A549 (cell line): ENCODE measurements around the gene RNU2-1. TPM values are rescaled to one million over a fixed set of nuclear protein-coding genes. Genes with fewer than 3 reads are reported as not detected.

ENCODE experiments used
- ATAC-seq, 2 experiments: fragments of 200-7000 bp in 1 of 2; fragments of >200 bp in 1 of 2; cut with Nextera tagmentation in 1 of 2; cut with Tn5 transposase in 1 of 2; 3 replicates each; pipeline versions ENCODE4 v1.8.0 to v1.9.1; 2018 to 2020; ENCODE audit warnings: mild to moderate bottlenecking in 1 of 2, moderate library complexity in 1 of 2
- CTCF ChIA-PET: fragments of 300-600 bp; sonication (Branson Sonifier 250); formaldehyde crosslinking; extraction: SDS; loops from one replicate; lab custom pipeline; 2021; ENCODE audit warnings: antibody characterized with exemption, inconsistent platforms; lab: Yijun Ruan, JAX
- POLR2A ChIA-PET: fragments of 350-600 bp; formaldehyde crosslinking; extraction: SDS; loops from one replicate; lab custom pipeline; 2021; ENCODE audit warnings: antibody characterized with exemption, inconsistent platforms; lab: Yijun Ruan, JAX
- DNase-seq, 2 experiments: peaks; one replicate each; pipeline versions ENCODE4 v3.0.0 to v3.0.0-alpha.2; 2011 to 2016; ENCODE audit warnings: low read depth in 1 of 2, low spot score in 1 of 2
- FAIRE-seq: peaks from 2 replicates; lab custom pipeline; 2011; peaks lifted over from hg19 to GRCh38; lab: Jason Lieb, UNC
- H3K27ac ChIP-seq, 2 experiments: fragments of >200 bp; sonication (Bioruptor Twin); formaldehyde crosslinking; 3 replicates each; pipeline ENCODE4 v1.5.1; 2016 to 2017
- H3K4me1 ChIP-seq: fragments of >200 bp; sonication (Bioruptor Twin); formaldehyde crosslinking; 3 replicates; pipeline ENCODE4 v1.6.1; 2016
- H3K4me2 ChIP-seq: fragments of >200 bp; sonication (Bioruptor Twin); formaldehyde crosslinking; 3 replicates; pipeline ENCODE4 v1.6.1; 2016
- H3K4me3 ChIP-seq: fragments of >200 bp; sonication (Bioruptor Twin); formaldehyde crosslinking; 3 replicates; pipeline ENCODE4 v1.5.1; 2016
- H3K9me3 ChIP-seq: fragments of >200 bp; sonication (Bioruptor Twin); formaldehyde crosslinking; 3 replicates; pipeline ENCODE4 v1.6.1; 2016
- CBX2 ChIP-seq: fragments of 200-600 bp; sonication (generic); IDR thresholded peaks from 2 replicates; pipeline ENCODE4 v1.6.1; 2016; ENCODE audit warnings: low read depth, mild to moderate bottlenecking, borderline replicate concordance
- CHD2 ChIP-seq: fragments of 150-350 bp; IDR thresholded peaks from 2 replicates; pipeline ENCODE4 v1.6.1; 2014; ENCODE audit warnings: low read length; ENCODE audit not compliant: partially characterized antibody
- EHMT2 ChIP-seq: fragments of 200-600 bp; sonication (generic); IDR thresholded peaks from 2 replicates; pipeline ENCODE4 v1.6.1; 2016; ENCODE audit warnings: antibody characterized with exemption, low read depth, mild to moderate bottlenecking, moderate library complexity
- FOSB ChIP-seq: fragments of 250-450 bp; sonication (Bioruptor Pico); IDR thresholded peaks from 2 replicates; pipeline ENCODE4 v1.5.0; 2020; ENCODE audit warnings: mild to moderate bottlenecking, moderate library complexity
- FOSL2 ChIP-seq, 2 experiments: fragments of 450-650 bp in 1 of 2; fragments of >200 bp in 1 of 2; sonication (Bioruptor Twin) in 1 of 2; formaldehyde crosslinking; IDR thresholded peaks; 2 replicates each; pipeline versions ENCODE4 v1.5.0 to v1.6.1; 2016 to 2020; ENCODE audit warnings: mild to moderate bottlenecking in 1 of 2, moderate library complexity in 1 of 2
- HDAC2 ChIP-seq: fragments of 200-600 bp; sonication (generic); IDR thresholded peaks from 2 replicates; pipeline ENCODE4 v1.6.1; 2016
- HOXA7 ChIP-seq: fragments of 250-450 bp; sonication (Bioruptor Pico); IDR thresholded peaks from 2 replicates; pipeline ENCODE4 v1.5.0; 2020; ENCODE audit warnings: mild to moderate bottlenecking, moderate library complexity
- HOXB5 ChIP-seq: fragments of 250-450 bp; sonication (Bioruptor Pico); IDR thresholded peaks from 2 replicates; pipeline ENCODE4 v1.5.0; 2020; ENCODE audit warnings: mild to moderate bottlenecking, moderate library complexity
- JUN ChIP-seq, 2 experiments: fragments of >200 bp; sonication (Bioruptor Twin); formaldehyde crosslinking; IDR thresholded peaks; 2 replicates in 1 of 2; 3 replicates in 1 of 2; pipeline ENCODE4 v1.6.1; 2016 to 2017
- NR3C1 ChIP-seq: fragments of >200 bp; sonication (Bioruptor Twin); formaldehyde crosslinking; IDR thresholded peaks from 3 replicates; pipeline ENCODE4 v1.6.1; 2017
- POLR2A ChIP-seq: IDR thresholded peaks from 2 replicates; pipeline ENCODE4 v1.6.1; 2012; ENCODE audit warnings: mild to moderate bottlenecking, low read length
- RFX5 ChIP-seq: fragments of 450-650 bp; IDR thresholded peaks from 2 replicates; pipeline ENCODE4 v1.7.1; 2014; ENCODE audit warnings: antibody characterized with exemption, mild to moderate bottlenecking, moderate library complexity
- RNF2 ChIP-seq: fragments of 200-600 bp; sonication (generic); IDR thresholded peaks from 2 replicates; pipeline ENCODE4 v1.6.1; 2016; ENCODE audit warnings: low read depth, mild to moderate bottlenecking, antibody characterized with exemption, moderate library complexity, borderline replicate concordance
- SREBF2 ChIP-seq: fragments of 450-650 bp; IDR thresholded peaks from 2 replicates; pipeline ENCODE4 v1.6.1; 2014; ENCODE audit warnings: mild to moderate bottlenecking, moderate library complexity
- TP53 ChIP-seq: fragments of 250-450 bp; sonication (Bioruptor Pico); IDR thresholded peaks from 2 replicates; pipeline ENCODE4 v1.5.0; 2021; ENCODE audit warnings: mild to moderate bottlenecking, moderate library complexity
- WGBS: methylation state at CpG from one replicate; pipeline ENCODE4 v1.1.6; 2017; ENCODE audit errors: missing lambda C conversion rate; 5-methylcytosine and 5-hydroxymethylcytosine counted together
- polyA plus RNA-seq, 4 experiments: library from polyadenylated mRNA; depleted of rRNA in 3 of 4; stranded (reverse); fragments of >200 nt; fragmentation: RNase III in 1 of 4; extraction: RNeasy Plus Mini Kit Qiagen cat#74134 plus additional on column Dnase treatment in 1 of 4; gene quantifications; 2 replicates in 3 of 4; 3 replicates in 1 of 4; pipeline ENCODE4 v1.2.3, GENCODE V29; 2011 to 2017
- TF ChIP-seq, protein P1 (sequence below): fragments of 250-450 bp; sonication (Bioruptor Pico); IDR thresholded peaks from 2 replicates; pipeline ENCODE4 v1.5.0; 2020; ENCODE audit warnings: low read depth, mild to moderate bottlenecking, moderate library complexity
- TF ChIP-seq, protein P2 (sequence below): fragments of >200 bp; sonication (Bioruptor Twin); formaldehyde crosslinking; IDR thresholded peaks from 3 replicates; pipeline ENCODE4 v1.5.1; 2016
- TF ChIP-seq, protein P3 (sequence below): fragments of >200 bp; sonication (Bioruptor Twin); formaldehyde crosslinking; IDR thresholded peaks from 2 replicates; pipeline ENCODE4 v1.6.1; 2016
- TF ChIP-seq, protein P4 (sequence below): IDR thresholded peaks from 2 replicates; pipeline ENCODE4 v1.6.1; 2012; ENCODE audit warnings: low read depth, borderline replicate concordance
- TF ChIP-seq, protein P5 (sequence below): fragments of 150-350 bp; IDR thresholded peaks from 2 replicates; pipeline ENCODE4 v1.6.1; 2014; ENCODE audit warnings: low read depth, mild to moderate bottlenecking, low read length
- TF ChIP-seq, protein P6 (sequence below): fragments of 250-450 bp; sonication (Bioruptor Pico); IDR thresholded peaks from 2 replicates; pipeline ENCODE4 v1.5.0; 2021; ENCODE audit warnings: mild to moderate bottlenecking, moderate library complexity, borderline replicate concordance

RNU2-1 gene
- polyA plus RNA-seq, 2 of the 4 experiments (the other 2 are of a cell fraction) = not detected

DNA sequence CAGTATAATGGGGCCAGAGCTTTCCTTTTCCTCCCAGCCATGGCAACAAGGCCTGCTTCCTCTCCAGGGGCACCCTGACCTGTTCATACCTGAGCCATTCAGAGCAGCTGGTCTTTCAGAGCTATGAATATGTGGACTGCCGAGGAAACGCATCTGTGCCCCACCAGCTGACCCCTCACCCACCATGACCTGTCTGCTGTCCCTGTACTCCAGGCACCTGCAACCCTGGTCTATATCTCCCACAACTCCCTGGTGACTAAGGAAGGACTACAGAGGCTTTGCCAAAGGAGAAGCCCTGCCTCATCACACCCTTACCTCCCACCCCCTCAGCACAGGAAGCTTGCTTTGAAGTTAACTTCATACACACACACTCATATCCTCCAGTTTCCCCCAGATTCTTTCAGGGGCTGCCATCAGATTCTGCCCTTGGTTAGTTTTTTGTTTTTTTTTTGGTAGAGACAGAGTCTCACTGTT lies 16.1 kb downstream of the RNU2-1 start:
- CTCF ChIA-PET = interaction anchor here (0.7 to 1.9 kb wide), 5 partner anchors 9 to 92 kb away, joined by 3 to 7 read pairs (median 3); no protein-coding TSS in a partner anchor
- no peak for DNase-seq
- no peak for TF ChIP-seq HDAC2
- TF ChIP-seq HOXA7 (CRISPR knock-in tag) = no peak
- TF ChIP-seq CBX2 = no peak
- TF ChIP-seq, protein P1, sequence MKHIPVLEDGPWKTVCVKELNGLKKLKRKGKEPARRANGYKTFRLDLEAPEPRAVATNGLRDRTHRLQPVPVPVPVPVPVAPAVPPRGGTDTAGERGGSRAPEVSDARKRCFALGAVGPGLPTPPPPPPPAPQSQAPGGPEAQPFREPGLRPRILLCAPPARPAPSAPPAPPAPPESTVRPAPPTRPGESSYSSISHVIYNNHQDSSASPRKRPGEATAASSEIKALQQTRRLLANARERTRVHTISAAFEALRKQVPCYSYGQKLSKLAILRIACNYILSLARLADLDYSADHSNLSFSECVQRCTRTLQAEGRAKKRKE (CRISPR knock-in tag) = no peak
- TF ChIP-seq NR3C1 = no peak
- TF ChIP-seq POLR2A = no peak
- TF ChIP-seq, protein P2, sequence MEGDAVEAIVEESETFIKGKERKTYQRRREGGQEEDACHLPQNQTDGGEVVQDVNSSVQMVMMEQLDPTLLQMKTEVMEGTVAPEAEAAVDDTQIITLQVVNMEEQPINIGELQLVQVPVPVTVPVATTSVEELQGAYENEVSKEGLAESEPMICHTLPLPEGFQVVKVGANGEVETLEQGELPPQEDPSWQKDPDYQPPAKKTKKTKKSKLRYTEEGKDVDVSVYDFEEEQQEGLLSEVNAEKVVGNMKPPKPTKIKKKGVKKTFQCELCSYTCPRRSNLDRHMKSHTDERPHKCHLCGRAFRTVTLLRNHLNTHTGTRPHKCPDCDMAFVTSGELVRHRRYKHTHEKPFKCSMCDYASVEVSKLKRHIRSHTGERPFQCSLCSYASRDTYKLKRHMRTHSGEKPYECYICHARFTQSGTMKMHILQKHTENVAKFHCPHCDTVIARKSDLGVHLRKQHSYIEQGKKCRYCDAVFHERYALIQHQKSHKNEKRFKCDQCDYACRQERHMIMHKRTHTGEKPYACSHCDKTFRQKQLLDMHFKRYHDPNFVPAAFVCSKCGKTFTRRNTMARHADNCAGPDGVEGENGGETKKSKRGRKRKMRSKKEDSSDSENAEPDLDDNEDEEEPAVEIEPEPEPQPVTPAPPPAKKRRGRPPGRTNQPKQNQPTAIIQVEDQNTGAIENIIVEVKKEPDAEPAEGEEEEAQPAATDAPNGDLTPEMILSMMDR = no peak
- TF ChIP-seq, protein P3, sequence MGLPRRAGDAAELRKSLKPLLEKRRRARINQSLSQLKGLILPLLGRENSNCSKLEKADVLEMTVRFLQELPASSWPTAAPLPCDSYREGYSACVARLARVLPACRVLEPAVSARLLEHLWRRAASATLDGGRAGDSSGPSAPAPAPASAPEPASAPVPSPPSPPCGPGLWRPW = no peak
- TF ChIP-seq, all 56 proteins: peak for 0
- POLR2A ChIA-PET = interaction anchor here (2.5 kb wide), 1 partner anchor 98 kb away, joined by 15 read pairs; no protein-coding TSS in a partner anchor
- Histone ChIP-seq H3K4me3 (no peak overlapping the region), H3K9me3 (no peaks in the 10 kb centered on the region), H3K27ac (no peak overlapping the region), H3K4me1 (peaks cover 2% of the 10 kb centered on the region; the same call in 1 of the 3 replicates), H3K4me2 (no peak overlapping the region)
- ATAC-seq (no peak), FAIRE-seq (no peak)
- 93% methylated on average over 2 of the region's 2 CpGs for WGBS

DNA sequence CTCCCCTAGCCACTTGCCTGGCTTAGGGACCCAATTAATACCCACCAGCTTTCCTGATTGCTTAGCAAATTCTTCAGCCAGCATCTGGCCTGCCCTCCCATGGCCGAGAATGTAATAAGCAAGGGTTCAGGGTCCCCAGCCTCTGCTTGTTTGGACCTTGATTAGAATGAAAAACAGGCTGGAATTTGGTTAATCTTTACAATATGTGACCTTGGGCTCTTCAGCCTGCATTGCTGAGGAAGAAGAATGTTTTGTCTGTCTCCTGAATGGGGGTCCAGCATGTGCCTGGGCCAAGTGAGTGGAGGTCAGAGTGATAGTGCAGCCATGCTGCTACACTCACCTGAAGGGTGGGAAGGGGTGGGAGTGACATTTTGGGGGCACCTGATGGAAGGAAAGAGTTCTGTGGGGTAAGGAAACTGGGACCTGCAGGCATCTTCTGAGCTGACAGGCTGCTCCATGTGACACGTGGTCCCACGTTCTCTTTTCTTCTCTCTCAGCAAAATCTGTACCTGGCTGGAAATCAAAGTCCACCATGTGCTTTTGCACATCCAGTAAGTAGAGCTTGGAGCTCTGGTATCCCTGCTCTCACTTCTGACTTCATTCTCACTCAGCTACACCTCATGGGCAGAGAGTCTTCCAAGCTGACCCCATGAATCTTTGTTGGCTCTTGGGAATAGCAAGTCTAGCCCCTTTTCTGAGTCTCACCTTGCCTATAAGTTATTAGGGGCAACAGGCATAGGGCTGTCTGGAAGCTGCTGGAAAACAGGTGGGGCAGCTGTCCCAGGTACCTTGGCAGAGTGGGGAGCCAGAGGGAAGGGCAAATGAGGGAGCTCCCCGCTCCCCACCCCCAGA lies 16.8 kb downstream of the RNU2-1 start:
- DNase-seq (no peak), ATAC-seq (no peak)
- WGBS = 85% methylated on average over 4 of the region's 4 CpGs
- TF ChIP-seq, protein P4, sequence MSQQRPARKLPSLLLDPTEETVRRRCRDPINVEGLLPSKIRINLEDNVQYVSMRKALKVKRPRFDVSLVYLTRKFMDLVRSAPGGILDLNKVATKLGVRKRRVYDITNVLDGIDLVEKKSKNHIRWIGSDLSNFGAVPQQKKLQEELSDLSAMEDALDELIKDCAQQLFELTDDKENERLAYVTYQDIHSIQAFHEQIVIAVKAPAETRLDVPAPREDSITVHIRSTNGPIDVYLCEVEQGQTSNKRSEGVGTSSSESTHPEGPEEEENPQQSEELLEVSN = no peak
- TF ChIP-seq CHD2 (no peak), RNF2 (no peak), FOSB (CRISPR knock-in tag) (no peak), JUN (IDR thresholded peaks at IDR 0.05) (no peak), FOSL2 (IDR thresholded peaks at IDR 0.05) (no peak), FOSL2 (CRISPR knock-in tag; IDR thresholded peaks at IDR 0.05) (no peak), RFX5 (no peak), TP53 (CRISPR knock-in tag) (no peak), HOXB5 (CRISPR knock-in tag) (no peak), EHMT2 (no peak), SREBF2 (no peak)
- TF ChIP-seq, protein P5, sequence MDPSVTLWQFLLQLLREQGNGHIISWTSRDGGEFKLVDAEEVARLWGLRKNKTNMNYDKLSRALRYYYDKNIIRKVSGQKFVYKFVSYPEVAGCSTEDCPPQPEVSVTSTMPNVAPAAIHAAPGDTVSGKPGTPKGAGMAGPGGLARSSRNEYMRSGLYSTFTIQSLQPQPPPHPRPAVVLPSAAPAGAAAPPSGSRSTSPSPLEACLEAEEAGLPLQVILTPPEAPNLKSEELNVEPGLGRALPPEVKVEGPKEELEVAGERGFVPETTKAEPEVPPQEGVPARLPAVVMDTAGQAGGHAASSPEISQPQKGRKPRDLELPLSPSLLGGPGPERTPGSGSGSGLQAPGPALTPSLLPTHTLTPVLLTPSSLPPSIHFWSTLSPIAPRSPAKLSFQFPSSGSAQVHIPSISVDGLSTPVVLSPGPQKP = no peak
- TF ChIP-seq, protein P6, sequence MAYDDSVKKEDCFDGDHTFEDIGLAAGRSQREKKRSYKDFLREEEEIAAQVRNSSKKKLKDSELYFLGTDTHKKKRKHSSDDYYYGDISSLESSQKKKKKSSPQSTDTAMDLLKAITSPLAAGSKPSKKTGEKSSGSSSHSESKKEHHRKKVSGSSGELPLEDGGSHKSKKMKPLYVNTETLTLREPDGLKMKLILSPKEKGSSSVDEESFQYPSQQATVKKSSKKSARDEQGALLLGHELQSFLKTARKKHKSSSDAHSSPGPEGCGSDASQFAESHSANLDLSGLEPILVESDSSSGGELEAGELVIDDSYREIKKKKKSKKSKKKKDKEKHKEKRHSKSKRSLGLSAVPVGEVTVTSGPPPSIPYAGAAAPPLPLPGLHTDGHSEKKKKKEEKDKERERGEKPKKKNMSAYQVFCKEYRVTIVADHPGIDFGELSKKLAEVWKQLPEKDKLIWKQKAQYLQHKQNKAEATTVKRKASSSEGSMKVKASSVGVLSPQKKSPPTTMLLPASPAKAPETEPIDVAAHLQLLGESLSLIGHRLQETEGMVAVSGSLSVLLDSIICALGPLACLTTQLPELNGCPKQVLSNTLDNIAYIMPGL (CRISPR knock-in tag) = no peak
- TF ChIP-seq, all 56 proteins: peak for 0
- ChIA-PET POLR2A (interaction anchor here (2.5 kb wide), 1 partner anchor 99 kb away, joined by 15 read pairs; no protein-coding TSS in a partner anchor), CTCF (interaction anchor here (0.6 to 1.9 kb wide), 8 partner anchors 8 to 96 kb away, joined by 3 to 7 read pairs (median 3); no protein-coding TSS in a partner anchor)
- no peak overlapping the region for H3K27ac ChIP-seq
- H3K4me3 ChIP-seq = no peak overlapping the region
- H3K9me3 ChIP-seq = no peaks in the 10 kb centered on the region
- H3K4me1 ChIP-seq = peaks cover 8% of the 10 kb centered on the region; the same call in 1 of the 3 replicates
- no peak for FAIRE-seq
- H3K4me2 ChIP-seq = no peak overlapping the region
